ENCODE results near the gene SNU13.
"Not testable (repeated sequence)": the region's sequence is repeated elsewhere in the genome, so short reads cannot be mapped to it uniquely, and the experiment has no call there.

The SNU13 gene

GRCh38 chr22:41688365-41689211 lies at the start of gene SNU13:
Gene SNU13, minus strand, starts transcription at chr22:41688867. Its CDS starts 71 bp downstream, at chr22:41688796.
- peak within 1 kb of the TSS; percentile 94 to 97 for H3K4me3 ChIP-seq (ENCODE audit: low read depth in 1 of 2, low read length in 2 of 2)
- H3K9ac ChIP-seq (ENCODE audit: low read depth in 1 of 2, low read length in 2 of 2): peak within 1 kb of the TSS; percentile 91 to 97
- H3K9me3 ChIP-seq (ENCODE audit: control insufficient read depth in 1 of 2, low read length in 2 of 2): no peaks in the 10 kb centered on the region
- H3K27ac ChIP-seq (ENCODE audit: low read depth, low read length): peak within 1 kb of the TSS; percentile 91
- H3K27me3 ChIP-seq (ENCODE audit: control insufficient read depth in 1 of 2, insufficient read depth in 2 of 2, low read length in 2 of 2): no peaks in the 10 kb centered on the region
- peaks cover 0 to 5% of the 10 kb centered on the region in 2 donors for H3K36me3 ChIP-seq (ENCODE audit: control insufficient read depth in 1 of 2, insufficient read depth in 2 of 2, low read length in 2 of 2)
- H3K4me1 ChIP-seq (ENCODE audit: control insufficient read depth in 1 of 2, insufficient read depth in 2 of 2, low read length in 2 of 2): peaks cover 4 to 7% of the 10 kb centered on the region in 2 donors

DNA sequence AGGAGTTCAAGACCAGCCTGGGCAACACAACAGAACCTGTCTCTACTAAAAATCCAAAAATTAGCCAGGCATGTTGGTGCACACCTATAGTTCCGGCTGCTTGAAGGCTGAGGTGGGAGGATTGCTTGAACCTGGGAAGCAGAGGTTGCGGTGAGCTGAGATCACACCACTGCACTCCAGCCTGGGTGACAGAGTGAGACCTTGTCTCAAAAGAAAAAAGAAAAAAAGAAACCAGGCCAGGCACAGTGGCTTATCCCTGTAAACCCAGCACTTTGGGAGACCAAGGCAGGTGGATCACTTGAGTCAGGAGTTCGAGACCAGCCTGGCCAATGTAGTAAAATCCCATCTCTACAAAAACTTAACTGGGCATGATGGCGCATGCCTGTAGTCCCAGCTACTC lies 44.6 kb upstream of the SNU13 start:
- not testable (repeated sequence) for H3K27ac ChIP-seq (ENCODE audit: low read depth, low read length); H3K9ac ChIP-seq (ENCODE audit: low read depth in 1 of 2, low read length in 2 of 2); H3K9me3 ChIP-seq (ENCODE audit: control insufficient read depth in 1 of 2, low read length in 2 of 2); H3K36me3 ChIP-seq (ENCODE audit: control insufficient read depth in 1 of 2, insufficient read depth in 2 of 2, low read length in 2 of 2); H3K27me3 ChIP-seq (ENCODE audit: control insufficient read depth in 1 of 2, insufficient read depth in 2 of 2, low read length in 2 of 2); H3K4me3 ChIP-seq (ENCODE audit: low read depth in 1 of 2, low read length in 2 of 2); H3K4me1 ChIP-seq (ENCODE audit: control insufficient read depth in 1 of 2, insufficient read depth in 2 of 2, low read length in 2 of 2)

DNA sequence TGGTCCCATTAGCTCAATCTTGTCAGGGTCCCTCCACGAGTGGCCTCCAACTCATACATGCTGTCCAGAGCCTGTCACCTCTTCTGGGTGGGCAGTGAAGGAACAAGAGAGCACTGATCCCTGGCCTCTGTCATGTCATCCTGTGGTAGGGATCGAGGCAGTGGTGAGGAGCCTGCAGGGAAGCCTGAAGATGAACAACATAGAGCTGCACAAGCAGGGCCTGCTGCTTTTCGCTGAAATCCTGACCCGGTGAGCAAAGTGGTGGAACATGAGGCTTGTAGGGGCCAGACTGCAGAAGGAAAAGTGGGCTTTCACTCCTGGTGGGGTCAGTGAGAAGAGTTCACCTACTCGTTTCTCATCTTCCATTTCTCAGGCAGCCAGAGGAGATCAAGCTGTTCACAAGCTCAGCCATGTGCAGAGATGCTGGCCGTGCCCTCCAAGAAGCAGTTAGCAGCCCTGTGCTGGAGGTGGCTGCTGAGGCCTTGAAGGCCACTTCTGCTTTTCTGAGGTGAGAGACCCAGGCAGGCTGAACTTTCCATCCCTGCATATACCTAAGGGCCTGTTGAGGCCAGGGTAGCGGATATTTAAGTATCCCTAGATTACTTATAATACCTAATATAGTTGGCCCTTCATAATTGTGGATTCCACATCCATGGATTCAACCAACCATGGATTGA lies 43.6 kb upstream of the SNU13 start:
- Histone ChIP-seq H3K9me3 (ENCODE audit: control insufficient read depth in 1 of 2, low read length in 2 of 2) (no peaks in the 10 kb centered on the region), H3K27me3 (ENCODE audit: control insufficient read depth in 1 of 2, insufficient read depth in 2 of 2, low read length in 2 of 2) (peaks cover 0 to 4% of the 10 kb centered on the region in 2 donors), H3K9ac (ENCODE audit: low read depth in 1 of 2, low read length in 2 of 2) (no peak overlapping the region), H3K4me1 (ENCODE audit: control insufficient read depth in 1 of 2, insufficient read depth in 2 of 2, low read length in 2 of 2) (no peaks in the 10 kb centered on the region), H3K36me3 (ENCODE audit: control insufficient read depth in 1 of 2, insufficient read depth in 2 of 2, low read length in 2 of 2) (no peaks in the 10 kb centered on the region), H3K27ac (ENCODE audit: low read depth, low read length) (no peak overlapping the region), H3K4me3 (ENCODE audit: low read depth in 1 of 2, low read length in 2 of 2) (no peak overlapping the region)

- Histone ChIP-seq H3K36me3 (ENCODE audit: control insufficient read depth in 1 of 2, insufficient read depth in 2 of 2, low read length in 2 of 2) (no peaks in the 10 kb centered on the region), H3K27me3 (ENCODE audit: control insufficient read depth in 1 of 2, insufficient read depth in 2 of 2, low read length in 2 of 2) (peaks cover 0 to 4% of the 10 kb centered on the region in 2 donors), H3K4me3 (ENCODE audit: low read depth in 1 of 2, low read length in 2 of 2) (no peak overlapping the region), H3K9me3 (ENCODE audit: control insufficient read depth in 1 of 2, low read length in 2 of 2) (no peaks in the 10 kb centered on the region), H3K9ac (ENCODE audit: low read depth in 1 of 2, low read length in 2 of 2) (no peak overlapping the region), H3K27ac (ENCODE audit: low read depth, low read length) (no peak overlapping the region), H3K4me1 (ENCODE audit: control insufficient read depth in 1 of 2, insufficient read depth in 2 of 2, low read length in 2 of 2) (no peaks in the 10 kb centered on the region)
Measured at GRCh38 chr22:41731609-41732008, 42.9 kb upstream of the SNU13 start.

GRCh38 chr22:41725510-41726110 lies 36.9 kb upstream of the SNU13 start:
- no peaks in the 10 kb centered on the region for H3K9me3 ChIP-seq (ENCODE audit: control insufficient read depth in 1 of 2, low read length in 2 of 2)
- no peak overlapping the region for H3K9ac ChIP-seq (ENCODE audit: low read depth in 1 of 2, low read length in 2 of 2)
- no peak overlapping the region for H3K4me3 ChIP-seq (ENCODE audit: low read depth in 1 of 2, low read length in 2 of 2)
- H3K27ac ChIP-seq (ENCODE audit: low read depth, low read length): no peak overlapping the region
- no peaks in the 10 kb centered on the region for H3K4me1 ChIP-seq (ENCODE audit: control insufficient read depth in 1 of 2, insufficient read depth in 2 of 2, low read length in 2 of 2)
- H3K36me3 ChIP-seq (ENCODE audit: control insufficient read depth in 1 of 2, insufficient read depth in 2 of 2, low read length in 2 of 2): no peaks in the 10 kb centered on the region
- H3K27me3 ChIP-seq (ENCODE audit: control insufficient read depth in 1 of 2, insufficient read depth in 2 of 2, low read length in 2 of 2): no peaks in the 10 kb centered on the region

GRCh38 chr22:41722496-41722895 lies 33.8 kb upstream of the SNU13 start:
- no peak overlapping the region for H3K9ac ChIP-seq (ENCODE audit: low read depth in 1 of 2, low read length in 2 of 2)
- H3K4me3 ChIP-seq (ENCODE audit: low read depth in 1 of 2, low read length in 2 of 2): no peak overlapping the region
- H3K4me1 ChIP-seq (ENCODE audit: control insufficient read depth in 1 of 2, insufficient read depth in 2 of 2, low read length in 2 of 2): no peaks in the 10 kb centered on the region
- no peaks in the 10 kb centered on the region for H3K9me3 ChIP-seq (ENCODE audit: control insufficient read depth in 1 of 2, low read length in 2 of 2)
- no peak overlapping the region for H3K27ac ChIP-seq (ENCODE audit: low read depth, low read length)
- no peaks in the 10 kb centered on the region for H3K36me3 ChIP-seq (ENCODE audit: control insufficient read depth in 1 of 2, insufficient read depth in 2 of 2, low read length in 2 of 2)
- H3K27me3 ChIP-seq (ENCODE audit: control insufficient read depth in 1 of 2, insufficient read depth in 2 of 2, low read length in 2 of 2): no peaks in the 10 kb centered on the region

- no peak overlapping the region for H3K4me3 ChIP-seq (ENCODE audit: low read depth in 1 of 2, low read length in 2 of 2)
- no peaks in the 10 kb centered on the region for H3K36me3 ChIP-seq (ENCODE audit: control insufficient read depth in 1 of 2, insufficient read depth in 2 of 2, low read length in 2 of 2)
- H3K27me3 ChIP-seq (ENCODE audit: control insufficient read depth in 1 of 2, insufficient read depth in 2 of 2, low read length in 2 of 2): no peaks in the 10 kb centered on the region
- no peaks in the 10 kb centered on the region for H3K4me1 ChIP-seq (ENCODE audit: control insufficient read depth in 1 of 2, insufficient read depth in 2 of 2, low read length in 2 of 2)
- no peak overlapping the region for H3K9ac ChIP-seq (ENCODE audit: low read depth in 1 of 2, low read length in 2 of 2)
- H3K27ac ChIP-seq (ENCODE audit: low read depth, low read length): no peak overlapping the region
- no peaks in the 10 kb centered on the region for H3K9me3 ChIP-seq (ENCODE audit: control insufficient read depth in 1 of 2, low read length in 2 of 2)
Measured at GRCh38 chr22:41713004-41713403, 24.3 kb upstream of the SNU13 start.

- Histone ChIP-seq H3K9me3 (ENCODE audit: control insufficient read depth in 1 of 2, low read length in 2 of 2) (no peaks in the 10 kb centered on the region), H3K9ac (ENCODE audit: low read depth in 1 of 2, low read length in 2 of 2) (no peak overlapping the region), H3K4me3 (ENCODE audit: low read depth in 1 of 2, low read length in 2 of 2) (no peak overlapping the region), H3K27me3 (ENCODE audit: control insufficient read depth in 1 of 2, insufficient read depth in 2 of 2, low read length in 2 of 2) (no peaks in the 10 kb centered on the region), H3K36me3 (ENCODE audit: control insufficient read depth in 1 of 2, insufficient read depth in 2 of 2, low read length in 2 of 2) (no peaks in the 10 kb centered on the region), H3K4me1 (ENCODE audit: control insufficient read depth in 1 of 2, insufficient read depth in 2 of 2, low read length in 2 of 2) (no peaks in the 10 kb centered on the region), H3K27ac (ENCODE audit: low read depth, low read length) (no peak overlapping the region)
Measured at GRCh38 chr22:41709341-41709740, 20.7 kb upstream of the SNU13 start.

DNA sequence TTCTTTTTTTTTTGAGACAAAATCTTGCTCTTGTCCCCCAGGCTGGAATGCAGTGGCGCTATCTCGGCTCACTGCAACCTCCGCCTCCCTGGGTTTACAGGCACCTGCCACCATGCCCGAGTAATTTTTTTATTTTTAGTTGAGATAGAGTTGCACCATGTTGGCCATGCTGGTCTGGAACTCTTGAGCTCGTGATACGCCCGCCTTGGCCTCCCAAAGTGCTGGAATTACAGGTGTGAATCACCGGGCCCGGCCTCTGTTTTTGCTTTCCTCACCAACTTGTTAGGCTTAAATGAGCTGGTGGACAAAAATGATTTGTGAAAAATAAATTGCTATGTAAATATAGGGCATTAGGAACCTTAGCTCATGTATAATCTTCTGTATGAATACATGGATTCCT lies 14.1 kb upstream of the SNU13 start:
- H3K4me3 ChIP-seq (ENCODE audit: low read depth in 1 of 2, low read length in 2 of 2): no peak overlapping the region
- H3K27ac ChIP-seq (ENCODE audit: low read depth, low read length): no peak overlapping the region
- no peaks in the 10 kb centered on the region for H3K36me3 ChIP-seq (ENCODE audit: control insufficient read depth in 1 of 2, insufficient read depth in 2 of 2, low read length in 2 of 2)
- H3K4me1 ChIP-seq (ENCODE audit: control insufficient read depth in 1 of 2, insufficient read depth in 2 of 2, low read length in 2 of 2): peaks cover 2 to 6% of the 10 kb centered on the region in 2 donors
- no peaks in the 10 kb centered on the region for H3K27me3 ChIP-seq (ENCODE audit: control insufficient read depth in 1 of 2, insufficient read depth in 2 of 2, low read length in 2 of 2)
- H3K9me3 ChIP-seq (ENCODE audit: control insufficient read depth in 1 of 2, low read length in 2 of 2): no peaks in the 10 kb centered on the region
- no peak overlapping the region for H3K9ac ChIP-seq (ENCODE audit: low read depth in 1 of 2, low read length in 2 of 2)

- Histone ChIP-seq H3K27ac (ENCODE audit: low read depth, low read length) (no peak overlapping the region), H3K9ac (ENCODE audit: low read depth in 1 of 2, low read length in 2 of 2) (no peak overlapping the region), H3K36me3 (ENCODE audit: control insufficient read depth in 1 of 2, insufficient read depth in 2 of 2, low read length in 2 of 2) (no peaks in the 10 kb centered on the region), H3K4me1 (ENCODE audit: control insufficient read depth in 1 of 2, insufficient read depth in 2 of 2, low read length in 2 of 2) (peaks cover 15 to 17% of the 10 kb centered on the region in 2 donors), H3K27me3 (ENCODE audit: control insufficient read depth in 1 of 2, insufficient read depth in 2 of 2, low read length in 2 of 2) (no peaks in the 10 kb centered on the region), H3K4me3 (ENCODE audit: low read depth in 1 of 2, low read length in 2 of 2) (no peak overlapping the region), H3K9me3 (ENCODE audit: control insufficient read depth in 1 of 2, low read length in 2 of 2) (no peaks in the 10 kb centered on the region)
Measured at GRCh38 chr22:41700108-41700364, 11.4 kb upstream of the SNU13 start.

Data from duodenal mucosa (tissue), 2 donors.